ENCODE data around the gene SRSF12.

SRSF12 gene

GRCh38 chr6:89087881-89088280, 30.0 kb downstream of the SRSF12 start:
- Mint-ChIP-seq H3K9me3 (no peaks in the 10 kb centered on the region), H3K4me3 (no peak overlapping the region), H3K4me1 (peaks cover 58% of the 10 kb centered on the region), H3K27ac (peak overlapping the region; percentile 21), H3K36me3 (peaks cover 41% of the 10 kb centered on the region)
- no peak for DNase-seq (ENCODE audit: low spot score in 2 of 2)
- ATAC-seq, result no peak

GRCh38 chr6:89085409-89086205, 32.3 kb downstream of the SRSF12 start:
- ATAC-seq (no peak), DNase-seq (ENCODE audit: low spot score in 2 of 2) (no peak)
- Mint-ChIP-seq H3K4me1 (peaks cover 57% of the 10 kb centered on the region), H3K36me3 (peaks cover 63% of the 10 kb centered on the region), H3K4me3 (no peak overlapping the region), H3K27ac (no peak overlapping the region), H3K9me3 (no peaks in the 10 kb centered on the region)

GRCh38 chr6:89084954-89085353, 32.9 kb downstream of the SRSF12 start:
- peak overlapping the region; percentile 54 for H3K27ac Mint-ChIP-seq
- peaks cover 54% of the 10 kb centered on the region for H3K4me1 Mint-ChIP-seq
- DNase-seq (ENCODE audit: low spot score in 2 of 2), result no peak
- no peaks in the 10 kb centered on the region for H3K9me3 Mint-ChIP-seq
- ATAC-seq, result no peak
- peak overlapping the region; percentile 88 for H3K4me3 Mint-ChIP-seq
- H3K36me3 Mint-ChIP-seq, result peaks cover 70% of the 10 kb centered on the region

GRCh38 chr6:89084542-89084941, 33.3 kb downstream of the SRSF12 start:
- ATAC-seq, result no peak
- Mint-ChIP-seq H3K36me3 (peaks cover 73% of the 10 kb centered on the region), H3K4me3 (peak overlapping the region; percentile 88), H3K27ac (peak overlapping the region; percentile 54), H3K4me1 (peaks cover 54% of the 10 kb centered on the region), H3K9me3 (no peaks in the 10 kb centered on the region)
- no peak for DNase-seq (ENCODE audit: low spot score in 2 of 2)

GRCh38 chr6:89082486-89082891, 35.4 kb downstream of the SRSF12 start:
- no peaks in the 10 kb centered on the region for H3K9me3 Mint-ChIP-seq
- peaks cover 40% of the 10 kb centered on the region for H3K4me1 Mint-ChIP-seq
- ATAC-seq (no peak), DNase-seq (ENCODE audit: low spot score in 2 of 2) (no peak)
- H3K36me3 Mint-ChIP-seq, result peaks cover 73% of the 10 kb centered on the region
- H3K27ac Mint-ChIP-seq, result peak overlapping the region; percentile 98
- H3K4me3 Mint-ChIP-seq, result peak overlapping the region; percentile 88

- H3K4me3 Mint-ChIP-seq, result peak overlapping the region; percentile 88
- ATAC-seq (peak; percentile 76), DNase-seq (ENCODE audit: low spot score in 2 of 2) (peak; percentile 96 to 99)
- H3K4me1 Mint-ChIP-seq, result peaks cover 35% of the 10 kb centered on the region
- H3K36me3 Mint-ChIP-seq, result peaks cover 70% of the 10 kb centered on the region
- H3K9me3 Mint-ChIP-seq, result no peaks in the 10 kb centered on the region
- peak overlapping the region; percentile 98 for H3K27ac Mint-ChIP-seq
These were observed 36.2 kb downstream of the SRSF12 start for GRCh38 chr6:89081423-89082322.

- Mint-ChIP-seq H3K4me3 (peak overlapping the region; percentile 88), H3K9me3 (no peaks in the 10 kb centered on the region), H3K4me1 (peaks cover 32% of the 10 kb centered on the region), H3K27ac (peak overlapping the region; percentile 98), H3K36me3 (peaks cover 64% of the 10 kb centered on the region)
- DNase-seq (ENCODE audit: low spot score in 2 of 2) (no peak), ATAC-seq (peak; percentile 51)
These were observed 36.8 kb downstream of the SRSF12 start for GRCh38 chr6:89081129-89081422.

- ATAC-seq, result peak; percentile 80
- peak; percentile 98 to 100 for DNase-seq (ENCODE audit: low spot score in 2 of 2)
- Mint-ChIP-seq H3K27ac (peak within 1 kb of the TSS; percentile 98), H3K9me3 (no peaks in the 10 kb centered on the region), H3K36me3 (peaks cover 58% of the 10 kb centered on the region), H3K4me3 (peak within 1 kb of the TSS; percentile 88), H3K4me1 (peaks cover 30% of the 10 kb centered on the region)
These were observed 37.4 kb downstream of the SRSF12 start, which contains the start of gene PNRC1 for GRCh38 chr6:89080281-89081128. PNRC1 (plus strand) TSS chr6:89080751; CDS start chr6:89080895, 144 bp downstream.

- peak; percentile 14 for ATAC-seq
- DNase-seq (ENCODE audit: low spot score in 2 of 2), result peak; percentile 17 to 73
- H3K27ac Mint-ChIP-seq, result peak overlapping the region; percentile 98
- peaks cover 21% of the 10 kb centered on the region for H3K4me1 Mint-ChIP-seq
- H3K9me3 Mint-ChIP-seq, result no peaks in the 10 kb centered on the region
- H3K4me3 Mint-ChIP-seq, result peak overlapping the region; percentile 88
- peaks cover 50% of the 10 kb centered on the region for H3K36me3 Mint-ChIP-seq
These were observed 38.2 kb downstream of the SRSF12 start for GRCh38 chr6:89079511-89080234.

- H3K4me1 Mint-ChIP-seq, result peaks cover 6% of the 10 kb centered on the region
- no peak for ATAC-seq
- no peak for DNase-seq (ENCODE audit: low spot score in 2 of 2)
- H3K36me3 Mint-ChIP-seq, result no peaks in the 10 kb centered on the region
- no peaks in the 10 kb centered on the region for H3K9me3 Mint-ChIP-seq
- H3K27ac Mint-ChIP-seq, result no peak overlapping the region
- no peak overlapping the region for H3K4me3 Mint-ChIP-seq
These were observed 44.0 kb downstream of the SRSF12 start for GRCh38 chr6:89073840-89074239.

GRCh38 chr6:89073014-89073620, 44.8 kb downstream of the SRSF12 start:
- DNase-seq (ENCODE audit: low spot score in 2 of 2) (no peak), ATAC-seq (no peak)
- no peaks in the 10 kb centered on the region for H3K9me3 Mint-ChIP-seq
- H3K27ac Mint-ChIP-seq, result no peak overlapping the region
- H3K4me3 Mint-ChIP-seq, result no peak overlapping the region
- H3K36me3 Mint-ChIP-seq, result no peaks in the 10 kb centered on the region
- peaks cover 6% of the 10 kb centered on the region for H3K4me1 Mint-ChIP-seq

GRCh38 chr6:89071036-89071435, 46.8 kb downstream of the SRSF12 start:
- H3K4me3 Mint-ChIP-seq, result no peak overlapping the region
- H3K36me3 Mint-ChIP-seq, result no peaks in the 10 kb centered on the region
- no peak for DNase-seq (ENCODE audit: low spot score in 2 of 2)
- no peak overlapping the region for H3K27ac Mint-ChIP-seq
- H3K9me3 Mint-ChIP-seq, result no peaks in the 10 kb centered on the region
- ATAC-seq, result no peak
- peaks cover 6% of the 10 kb centered on the region for H3K4me1 Mint-ChIP-seq

- no peak overlapping the region for H3K27ac Mint-ChIP-seq
- no peak overlapping the region for H3K4me3 Mint-ChIP-seq
- ATAC-seq, result no peak
- H3K4me1 Mint-ChIP-seq, result peaks cover 6% of the 10 kb centered on the region
- no peaks in the 10 kb centered on the region for H3K9me3 Mint-ChIP-seq
- no peak for DNase-seq (ENCODE audit: low spot score in 2 of 2)
- H3K36me3 Mint-ChIP-seq, result no peaks in the 10 kb centered on the region
These were observed 48.2 kb downstream of the SRSF12 start for GRCh38 chr6:89069536-89070163.

- no peaks in the 10 kb centered on the region for H3K9me3 Mint-ChIP-seq
These were observed 49.2 kb downstream of the SRSF12 start for GRCh38 chr6:89068695-89069094.

More at GRCh38 chr6:89068695-89069094, 49.2 kb downstream of the SRSF12 start:
- no peak overlapping the region for H3K27ac Mint-ChIP-seq
- H3K36me3 Mint-ChIP-seq, result no peaks in the 10 kb centered on the region
- DNase-seq (ENCODE audit: low spot score in 2 of 2), result no peak
- H3K4me3 Mint-ChIP-seq, result no peak overlapping the region
- H3K4me1 Mint-ChIP-seq, result peaks cover 6% of the 10 kb centered on the region
- ATAC-seq, result no peak
